Measurements from ENCODE around the gene EPB41L4B. TPM values are rescaled to one million over a fixed set of nuclear protein-coding genes. Genes with fewer than 3 reads are reported as not detected.
A peak's percentile ranks its signal among the peaks of the same experiment; 100 is the strongest.

The EPB41L4B gene
- total and polyA plus RNA-seq, 8 donors: 10.3 to 17.7 (median 15.3) TPM

GRCh38 chr9:109199676-109200075 lies 121.2 kb downstream of the EPB41L4B start:
- peaks cover 0 to 6% of the 10 kb centered on the region in 2 donors for H3K27me3 ChIP-seq
- DNase-seq (no peak), ATAC-seq (no peak)
- H3K27ac ChIP-seq: no peak overlapping the region
- TF ChIP-seq, protein P1, sequence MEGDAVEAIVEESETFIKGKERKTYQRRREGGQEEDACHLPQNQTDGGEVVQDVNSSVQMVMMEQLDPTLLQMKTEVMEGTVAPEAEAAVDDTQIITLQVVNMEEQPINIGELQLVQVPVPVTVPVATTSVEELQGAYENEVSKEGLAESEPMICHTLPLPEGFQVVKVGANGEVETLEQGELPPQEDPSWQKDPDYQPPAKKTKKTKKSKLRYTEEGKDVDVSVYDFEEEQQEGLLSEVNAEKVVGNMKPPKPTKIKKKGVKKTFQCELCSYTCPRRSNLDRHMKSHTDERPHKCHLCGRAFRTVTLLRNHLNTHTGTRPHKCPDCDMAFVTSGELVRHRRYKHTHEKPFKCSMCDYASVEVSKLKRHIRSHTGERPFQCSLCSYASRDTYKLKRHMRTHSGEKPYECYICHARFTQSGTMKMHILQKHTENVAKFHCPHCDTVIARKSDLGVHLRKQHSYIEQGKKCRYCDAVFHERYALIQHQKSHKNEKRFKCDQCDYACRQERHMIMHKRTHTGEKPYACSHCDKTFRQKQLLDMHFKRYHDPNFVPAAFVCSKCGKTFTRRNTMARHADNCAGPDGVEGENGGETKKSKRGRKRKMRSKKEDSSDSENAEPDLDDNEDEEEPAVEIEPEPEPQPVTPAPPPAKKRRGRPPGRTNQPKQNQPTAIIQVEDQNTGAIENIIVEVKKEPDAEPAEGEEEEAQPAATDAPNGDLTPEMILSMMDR (IDR thresholded peaks at IDR 0.05): no peak
- no peaks in the 10 kb centered on the region for H3K4me1 ChIP-seq
- no peaks in the 10 kb centered on the region for H3K36me3 ChIP-seq
- H3K9me3 ChIP-seq: no peaks in the 10 kb centered on the region
- H3K4me3 ChIP-seq: no peak overlapping the region
- intact Hi-C loops (cut with DNase I): no loop called here

- H3K27me3 ChIP-seq: peaks cover 0 to 6% of the 10 kb centered on the region in 2 donors
- intact Hi-C loops (cut with DNase I): no loop called here
- H3K4me1 ChIP-seq: no peaks in the 10 kb centered on the region
- DNase-seq: no peak
- TF ChIP-seq, protein P1 (IDR thresholded peaks at IDR 0.05): no peak
- ATAC-seq: no peak
- no peaks in the 10 kb centered on the region for H3K36me3 ChIP-seq
- no peak overlapping the region for H3K27ac ChIP-seq
- no peak overlapping the region for H3K4me3 ChIP-seq
- no peaks in the 10 kb centered on the region for H3K9me3 ChIP-seq
Measured at GRCh38 chr9:109198736-109199382, 122.0 kb downstream of the EPB41L4B start.

DNA sequence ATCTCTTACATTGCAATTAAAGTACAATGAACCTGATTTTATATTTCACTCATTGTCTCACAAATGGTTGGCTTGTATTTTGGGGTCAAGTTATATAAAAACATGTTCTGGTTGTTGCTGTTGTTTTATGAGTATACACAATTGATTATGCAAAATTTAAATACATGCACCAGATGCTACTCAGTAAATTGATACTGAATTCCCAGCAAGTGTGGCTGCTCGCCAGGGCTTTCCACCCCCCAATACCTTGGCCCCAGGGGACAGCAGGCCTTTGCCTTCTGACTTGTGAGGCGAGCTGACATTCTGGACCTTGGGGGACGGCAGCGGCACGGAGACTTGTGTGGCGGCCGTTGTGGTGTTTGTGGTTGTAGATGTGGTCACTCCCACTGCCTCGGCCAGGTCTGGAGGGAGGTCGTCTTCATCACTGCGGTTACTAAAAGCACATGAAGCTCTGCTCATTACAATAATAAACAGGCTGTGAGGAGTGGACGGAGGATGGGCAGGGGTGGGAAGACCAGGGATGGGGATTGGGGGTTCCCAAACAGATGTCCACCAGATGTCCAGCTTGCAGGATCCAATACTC lies 126.8 kb downstream of the EPB41L4B start:
- intact Hi-C loops (cut with DNase I): no loop called here
- H3K4me3 ChIP-seq: no peak overlapping the region
- no peak overlapping the region for H3K27ac ChIP-seq
- TF ChIP-seq, protein P1 (IDR thresholded peaks at IDR 0.05): no peak
- ATAC-seq (no peak), DNase-seq (no peak)
- no peaks in the 10 kb centered on the region for H3K27me3 ChIP-seq
- no peaks in the 10 kb centered on the region for H3K4me1 ChIP-seq
- no peaks in the 10 kb centered on the region for H3K9me3 ChIP-seq
- no peaks in the 10 kb centered on the region for H3K36me3 ChIP-seq

GRCh38 chr9:109192732-109193361 lies 128.0 kb downstream of the EPB41L4B start:
- no peak overlapping the region for H3K27ac ChIP-seq
- DNase-seq: peak in 1 of 4 donors; percentile 28
- H3K4me3 ChIP-seq: no peak overlapping the region

DNA sequence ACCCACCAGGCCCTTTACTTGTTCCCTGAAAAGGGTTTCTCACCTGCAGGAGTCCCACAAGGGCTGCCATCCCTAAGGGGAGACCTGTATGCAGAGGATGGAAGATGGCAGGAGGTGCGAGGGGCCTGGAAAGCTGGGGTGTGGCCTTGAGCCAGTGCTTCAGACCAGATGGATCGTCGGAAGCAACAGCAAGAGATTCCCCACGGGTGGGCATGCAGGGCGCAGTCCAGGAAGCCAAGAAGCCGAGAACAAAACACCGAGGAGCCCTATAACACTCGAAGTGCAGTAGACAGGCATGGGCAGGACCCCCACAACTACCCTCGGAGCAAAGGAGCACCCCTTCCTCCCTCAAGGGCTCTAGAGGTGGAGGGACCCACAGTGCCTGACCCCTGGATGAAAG lies 129.1 kb downstream of the EPB41L4B start:
- ATAC-seq (no peak), DNase-seq (no peak)
- Histone ChIP-seq H3K9me3 (no peaks in the 10 kb centered on the region), H3K27me3 (no peaks in the 10 kb centered on the region), H3K4me1 (no peaks in the 10 kb centered on the region), H3K27ac (no peak overlapping the region), H3K36me3 (no peaks in the 10 kb centered on the region), H3K4me3 (no peak overlapping the region)
- TF ChIP-seq, protein P1 (IDR thresholded peaks at IDR 0.05): no peak
- intact Hi-C loops (cut with DNase I): no loop called here

More at GRCh38 chr9:109192732-109193361, 128.0 kb downstream of the EPB41L4B start:
- ATAC-seq: peak; percentile 66
- H3K4me1 ChIP-seq: no peaks in the 10 kb centered on the region
- TF ChIP-seq, protein P1 (IDR thresholded peaks at IDR 0.05): no peak
- H3K9me3 ChIP-seq: no peaks in the 10 kb centered on the region
- no peaks in the 10 kb centered on the region for H3K27me3 ChIP-seq
- no peaks in the 10 kb centered on the region for H3K36me3 ChIP-seq
- intact Hi-C loops (cut with DNase I): no loop called here

Data from left lung (tissue), 10 donors.